Liver (tissue), 9 donors: ENCODE results near the gene LAMA2. TPM values are rescaled to one million over a fixed set of nuclear protein-coding genes. Genes with fewer than 3 reads are reported as not detected.

Source experiments
- DNase-seq: peaks from one replicate; pipeline ENCODE4 v3.0.0-alpha.2; 2017; ENCODE audit warnings: low spot score
- H3K27ac ChIP-seq, 2 donors: one replicate each; pipeline ENCODE4 v1.7.0; 2013; ENCODE audit warnings: inconsistent platforms in 2 of 2, low read length in 2 of 2, control low read depth in 1 of 2, low read depth in 1 of 2, mild to moderate bottlenecking in 1 of 2
- H3K27me3 ChIP-seq, 4 donors: one replicate each; pipeline versions ENCODE4 v1.6.1 to v1.7.0; 2013; ENCODE audit warnings: low read length in 3 of 4, inconsistent platforms in 1 of 4, mild to moderate bottlenecking in 1 of 4, moderate library complexity in 1 of 4; ENCODE audit not compliant: control insufficient read depth in 4 of 4, insufficient read depth in 4 of 4
- H3K36me3 ChIP-seq, 4 donors: one replicate each; pipeline versions ENCODE4 v1.6.1 to v1.7.0; 2013; ENCODE audit warnings: low read length in 3 of 4, mild to moderate bottlenecking in 3 of 4, low read depth in 1 of 4, moderate library complexity in 1 of 4; ENCODE audit not compliant: control insufficient read depth in 4 of 4, insufficient read depth in 3 of 4
- H3K4me1 ChIP-seq, 4 donors: one replicate each; pipeline versions ENCODE4 v1.6.1 to v1.7.0; 2013; ENCODE audit warnings: low read length in 3 of 4, mild to moderate bottlenecking in 3 of 4, moderate library complexity in 1 of 4; ENCODE audit not compliant: control insufficient read depth in 4 of 4, insufficient read depth in 4 of 4
- H3K4me3 ChIP-seq, 3 donors: one replicate each; pipeline versions ENCODE4 v1.6.1 to v1.7.0; 2013; ENCODE audit warnings: low read length in 3 of 3, control low read depth in 1 of 3, low read depth in 1 of 3, mild to moderate bottlenecking in 1 of 3
- H3K9ac ChIP-seq, 2 donors: one replicate each; pipeline ENCODE4 v1.7.0; 2013; ENCODE audit warnings: low read length in 2 of 2, mild to moderate bottlenecking in 2 of 2, moderate library complexity in 2 of 2, control low read depth in 1 of 2, low read depth in 1 of 2
- H3K9me3 ChIP-seq, 4 donors: one replicate each; pipeline versions ENCODE4 v1.6.1 to v1.7.0; 2013; ENCODE audit warnings: low read length in 3 of 4; ENCODE audit not compliant: control insufficient read depth in 4 of 4
- CTCF ChIP-seq: fragments of 150-350 bp; IDR thresholded peaks from 2 replicates; pipeline ENCODE4 v1.5.1; 2017; ENCODE audit warnings: improper control_type of control experiment, low read depth, low read length; ENCODE audit not compliant: missing input control
- EGR1 ChIP-seq, 2 donors: IDR thresholded peaks; 2 replicates each; pipeline ENCODE4 v1.6.1; 2016 to 2018; ENCODE audit warnings: antibody characterized with exemption in 2 of 2, low read depth in 2 of 2
- FOXA2 ChIP-seq: IDR thresholded peaks from 2 replicates; pipeline ENCODE4 v1.6.1; 2016; ENCODE audit warnings: antibody characterized with exemption
- GABPA ChIP-seq, 2 donors: IDR thresholded peaks in 1 of 2; conservative IDR thresholded peaks in 1 of 2; 2 replicates each; pipeline ENCODE4 v1.6.1; 2016; ENCODE audit warnings: antibody characterized with exemption in 2 of 2, mild to moderate bottlenecking in 1 of 2, moderate library complexity in 1 of 2
- JUND ChIP-seq, 2 donors: IDR thresholded peaks; 2 replicates each; pipeline ENCODE4 v1.6.1; 2016; ENCODE audit warnings: antibody characterized with exemption in 2 of 2
- NR2F2 ChIP-seq: IDR thresholded peaks from 2 replicates; pipeline ENCODE4 v1.6.1; 2016; ENCODE audit warnings: antibody characterized with exemption
- RAD21 ChIP-seq, 2 donors: IDR thresholded peaks; 2 replicates each; pipeline ENCODE4 v1.6.1; 2016; ENCODE audit warnings: antibody characterized with exemption in 2 of 2, mild to moderate bottlenecking in 2 of 2
- SP1 ChIP-seq: IDR thresholded peaks from 2 replicates; pipeline ENCODE4 v1.6.1; 2018; ENCODE audit warnings: antibody characterized with exemption, mild to moderate bottlenecking
- YY1 ChIP-seq: IDR thresholded peaks from 2 replicates; pipeline ENCODE4 v1.6.1; 2016; ENCODE audit warnings: antibody characterized with exemption, mild to moderate bottlenecking
- WGBS: extraction: QIAGEN DNeasy Blood & Tissue Kit; methylation state at CpG from one replicate; pipeline ENCODE4 v1.1.7; 2013; 5-methylcytosine and 5-hydroxymethylcytosine counted together
- polyA plus RNA-seq, 2 donors: library from polyadenylated mRNA; stranded (reverse) in 1 of 2; unstranded in 1 of 2; fragments of 200-250 nt in 1 of 2; fragments of >200 nt in 1 of 2; fragmentation: Nextera tagmentation in 1 of 2; extraction: Ambion mirVana in 1 of 2; gene quantifications; one replicate each; pipeline versions ENCODE4 v1.2.1 to v1.2.3, GENCODE V29; 2013 to 2015
- total RNA-seq, 2 donors: library from RNA; depleted of rRNA; stranded (reverse); fragments of >200 nt; gene quantifications; one replicate each; pipeline ENCODE4 v1.2.3, GENCODE V29; 2014
- TF ChIP-seq, protein P1 (sequence below): IDR thresholded peaks from 2 replicates; pipeline ENCODE4 v1.6.1; 2016; ENCODE audit warnings: antibody characterized with exemption
- TF ChIP-seq, protein P2 (sequence below): IDR thresholded peaks from 2 replicates; pipeline ENCODE4 v1.6.1; 2016; ENCODE audit warnings: antibody characterized with exemption
- TF ChIP-seq, protein P3 (sequence below): IDR thresholded peaks from 2 replicates; pipeline ENCODE4 v1.6.1; 2016; ENCODE audit warnings: antibody characterized with exemption
- donor health status: healthy.
- donor health status: healthy.
- donor health status: healthy.
- donor health status: healthy.
- donor health status: healthy.

LAMA2 gene
- total and polyA plus RNA-seq, 4 donors: 1.3 to 17.0 (median 3.0) TPM

GRCh38 chr6:129130959-129131681 lies 248.2 kb downstream of the LAMA2 start:
- WGBS: 64% methylated on average over 3 of the region's 3 CpGs
- H3K36me3 ChIP-seq: no peaks in the 10 kb centered on the region
- no peak for DNase-seq
- no peak overlapping the region for H3K9ac ChIP-seq
- TF ChIP-seq, protein P1, sequence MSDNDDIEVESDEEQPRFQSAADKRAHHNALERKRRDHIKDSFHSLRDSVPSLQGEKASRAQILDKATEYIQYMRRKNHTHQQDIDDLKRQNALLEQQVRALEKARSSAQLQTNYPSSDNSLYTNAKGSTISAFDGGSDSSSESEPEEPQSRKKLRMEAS: no peak
- TF ChIP-seq JUND (IDR thresholded peaks at IDR 0.05) (no peak), SP1 (peak; percentile 45), NR2F2 (peak; percentile 89)
- TF ChIP-seq, protein P2, sequence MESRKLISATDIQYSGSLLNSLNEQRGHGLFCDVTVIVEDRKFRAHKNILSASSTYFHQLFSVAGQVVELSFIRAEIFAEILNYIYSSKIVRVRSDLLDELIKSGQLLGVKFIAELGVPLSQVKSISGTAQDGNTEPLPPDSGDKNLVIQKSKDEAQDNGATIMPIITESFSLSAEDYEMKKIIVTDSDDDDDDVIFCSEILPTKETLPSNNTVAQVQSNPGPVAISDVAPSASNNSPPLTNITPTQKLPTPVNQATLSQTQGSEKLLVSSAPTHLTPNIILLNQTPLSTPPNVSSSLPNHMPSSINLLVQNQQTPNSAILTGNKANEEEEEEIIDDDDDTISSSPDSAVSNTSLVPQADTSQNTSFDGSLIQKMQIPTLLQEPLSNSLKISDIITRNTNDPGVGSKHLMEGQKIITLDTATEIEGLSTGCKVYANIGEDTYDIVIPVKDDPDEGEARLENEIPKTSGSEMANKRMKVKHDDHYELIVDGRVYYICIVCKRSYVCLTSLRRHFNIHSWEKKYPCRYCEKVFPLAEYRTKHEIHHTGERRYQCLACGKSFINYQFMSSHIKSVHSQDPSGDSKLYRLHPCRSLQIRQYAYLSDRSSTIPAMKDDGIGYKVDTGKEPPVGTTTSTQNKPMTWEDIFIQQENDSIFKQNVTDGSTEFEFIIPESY: no peak
- no peak overlapping the region for H3K27ac ChIP-seq
- no peaks in the 10 kb centered on the region for H3K4me1 ChIP-seq
- H3K27me3 ChIP-seq: peaks cover 0 to 4% (median 0%) of the 10 kb centered on the region in 4 donors
- H3K4me3 ChIP-seq: no peak overlapping the region
- no peaks in the 10 kb centered on the region for H3K9me3 ChIP-seq

- no peak for TF ChIP-seq JUND (IDR thresholded peaks at IDR 0.05)
- peak; percentile 45 for TF ChIP-seq NR2F2
- TF ChIP-seq SP1: peak; percentile 42
- no peak for TF ChIP-seq EGR1 (IDR thresholded peaks at IDR 0.05; ENCODE audit: low read depth in 2 of 2)
- no peak for DNase-seq
- no peak overlapping the region for H3K27ac ChIP-seq
Measured at GRCh38 chr6:129133770-129134192, 250.8 kb downstream of the LAMA2 start.

DNA sequence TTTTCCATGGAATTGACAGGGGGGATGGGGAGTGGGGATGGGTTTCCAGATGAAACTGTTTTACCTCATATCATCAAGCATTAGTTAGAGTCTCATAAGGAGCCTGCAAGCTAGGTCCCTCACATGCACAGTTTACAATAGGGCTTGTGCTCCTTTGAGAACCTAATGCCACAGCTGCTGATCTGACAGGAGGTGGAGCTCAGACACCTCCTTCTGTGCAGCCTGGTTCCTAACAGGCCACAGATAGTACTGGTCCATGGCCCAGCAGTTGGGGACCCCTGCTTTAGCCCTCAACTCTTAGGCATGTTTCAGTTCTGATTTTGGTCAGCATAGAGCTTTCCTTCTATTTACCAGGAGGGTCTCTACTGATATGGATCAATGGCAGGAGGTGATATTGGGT lies 251.6 kb downstream of the LAMA2 start:
- no peaks in the 10 kb centered on the region for H3K27me3 ChIP-seq
- no peak overlapping the region for H3K4me3 ChIP-seq
- H3K9ac ChIP-seq: no peak overlapping the region
- TF ChIP-seq, protein P3, sequence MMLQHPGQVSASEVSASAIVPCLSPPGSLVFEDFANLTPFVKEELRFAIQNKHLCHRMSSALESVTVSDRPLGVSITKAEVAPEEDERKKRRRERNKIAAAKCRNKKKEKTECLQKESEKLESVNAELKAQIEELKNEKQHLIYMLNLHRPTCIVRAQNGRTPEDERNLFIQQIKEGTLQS: no peak
- TF ChIP-seq RAD21 (IDR thresholded peaks at IDR 0.05): no peak
- TF ChIP-seq JUND (IDR thresholded peaks at IDR 0.05): no peak
- no peak for TF ChIP-seq FOXA2
- TF ChIP-seq GABPA (IDR thresholded peaks at IDR 0.05 in 1 of 2, conservative IDR thresholded peaks at IDR 0.05 in 1 of 2): no peak
- TF ChIP-seq CTCF: no peak
- TF ChIP-seq, protein P1: no peak
- TF ChIP-seq, protein P2: no peak
- no peak for TF ChIP-seq SP1
- TF ChIP-seq YY1: no peak
- H3K9me3 ChIP-seq: no peaks in the 10 kb centered on the region
- no peaks in the 10 kb centered on the region for H3K36me3 ChIP-seq
- DNase-seq: no peak
- no peaks in the 10 kb centered on the region for H3K4me1 ChIP-seq
- no peak overlapping the region for H3K27ac ChIP-seq

More at GRCh38 chr6:129133770-129134192, 250.8 kb downstream of the LAMA2 start:
- no peaks in the 10 kb centered on the region for H3K9me3 ChIP-seq
- H3K27me3 ChIP-seq: no peaks in the 10 kb centered on the region
- H3K4me1 ChIP-seq: no peaks in the 10 kb centered on the region
- H3K36me3 ChIP-seq: no peaks in the 10 kb centered on the region
- H3K9ac ChIP-seq: no peak overlapping the region
- 53% methylated on average over 5 of the region's 5 CpGs for WGBS
- H3K4me3 ChIP-seq: no peak overlapping the region
